Activated T-cell treated with anti-CD3 and anti-CD28 coated beads, Interleukin-2, amount 50 U/mL, for 24 hours (primary cell): ENCODE results near the gene TRIM34.
"Not testable (repeated sequence)": the region's sequence is repeated elsewhere in the genome, so short reads cannot be mapped to it uniquely, and the experiment has no call there.

Experiments used
- DNase-seq: peaks from one replicate; pipeline ENCODE4 v3.0.0-alpha.2; 2020
- H3K27ac Mint-ChIP-seq: 2 replicates; pipeline ENCODE4 v1.8.0; 2020; ENCODE audit warnings: mild to moderate bottlenecking, mixed read lengths
- H3K27me3 Mint-ChIP-seq: 2 replicates; pipeline ENCODE4 v1.8.0; 2020; ENCODE audit warnings: mixed read lengths
- H3K36me3 Mint-ChIP-seq: 2 replicates; pipeline ENCODE4 v1.8.0; 2020; ENCODE audit warnings: low read depth, mixed read lengths
- H3K4me1 Mint-ChIP-seq: 2 replicates; pipeline ENCODE4 v1.8.0; 2020; ENCODE audit warnings: low read depth, mixed read lengths
- H3K4me3 Mint-ChIP-seq: 2 replicates; pipeline ENCODE4 v1.8.0; 2020; ENCODE audit warnings: mild to moderate bottlenecking, moderate library complexity, mixed read lengths
- H3K9me3 Mint-ChIP-seq: 2 replicates; pipeline ENCODE4 v1.8.0; 2020; ENCODE audit warnings: mixed read lengths

Gene TRIM34

GRCh38 chr11:5686426-5686825 is 61.6 kb downstream of the TRIM34 start:
- Mint-ChIP-seq H3K4me3 (no peak overlapping the region), H3K4me1 (peaks cover 58% of the 10 kb centered on the region), H3K27me3 (no peaks in the 10 kb centered on the region), H3K27ac (no peak overlapping the region), H3K36me3 (peaks cover 16% of the 10 kb centered on the region), H3K9me3 (no peaks in the 10 kb centered on the region)
- no peak for DNase-seq

DNA sequence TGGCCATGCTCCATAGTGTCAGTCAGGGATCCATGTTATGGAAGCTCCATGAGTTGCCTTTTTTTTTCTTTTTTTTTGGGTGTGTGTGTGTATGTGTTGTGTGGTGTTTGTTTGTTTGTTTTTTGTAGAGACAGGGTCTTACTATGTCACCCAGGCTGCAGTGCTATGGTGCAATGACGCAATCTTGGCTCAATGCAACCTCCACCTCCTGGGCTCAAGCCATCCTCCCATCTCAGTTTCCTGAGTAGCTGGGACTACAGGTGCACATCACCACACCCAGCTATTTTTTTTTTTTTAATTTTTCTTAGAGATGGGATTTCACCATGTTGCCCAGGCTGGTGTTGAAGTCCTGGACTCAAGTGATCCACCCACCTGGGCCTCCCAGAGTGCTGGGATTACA is 63.7 kb downstream of the TRIM34 start:
- H3K4me1 Mint-ChIP-seq, result peaks cover 64% of the 10 kb centered on the region
- H3K4me3 Mint-ChIP-seq, result no peak overlapping the region
- H3K27me3 Mint-ChIP-seq, result no peaks in the 10 kb centered on the region
- H3K36me3 Mint-ChIP-seq, result peaks cover 17% of the 10 kb centered on the region
- DNase-seq, result no peak
- peak overlapping the region; percentile 77 for H3K27ac Mint-ChIP-seq
- H3K9me3 Mint-ChIP-seq, result no peaks in the 10 kb centered on the region

DNA sequence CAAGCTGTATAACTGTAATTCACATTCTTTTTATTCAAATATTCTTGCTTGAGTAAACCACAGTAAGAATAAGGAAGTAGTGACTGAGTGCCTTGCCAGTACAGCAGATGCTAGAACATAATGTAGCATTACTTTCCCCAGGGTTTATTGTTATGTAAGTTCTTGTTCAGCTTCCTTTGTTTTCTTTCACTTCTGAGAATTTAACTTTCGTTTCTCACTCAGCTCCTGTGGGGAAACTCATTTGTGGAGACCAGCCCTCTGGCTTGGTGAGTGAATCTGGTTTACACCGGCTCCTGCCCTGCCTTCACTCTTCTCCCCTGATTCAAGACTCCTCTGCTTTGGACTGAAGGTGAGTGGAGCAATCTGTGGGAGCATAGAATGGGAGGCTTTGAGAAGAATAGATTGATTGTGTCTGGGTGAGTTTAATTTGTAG is 64.8 kb downstream of the TRIM34 start, which contains the start of gene TRIM22:
Gene TRIM22 (plus strand): TSS at position 240 of the 433 bp plus-strand sequence. CDS start 6,443 bp downstream, outside the sequence.
- peak; percentile 53 for DNase-seq
- Mint-ChIP-seq H3K4me1 (peaks cover 62% of the 10 kb centered on the region), H3K9me3 (no peaks in the 10 kb centered on the region), H3K4me3 (peak within 1 kb of the TSS; percentile 83), H3K36me3 (peaks cover 17% of the 10 kb centered on the region), H3K27me3 (no peaks in the 10 kb centered on the region), H3K27ac (peak within 1 kb of the TSS; percentile 94)

DNA sequence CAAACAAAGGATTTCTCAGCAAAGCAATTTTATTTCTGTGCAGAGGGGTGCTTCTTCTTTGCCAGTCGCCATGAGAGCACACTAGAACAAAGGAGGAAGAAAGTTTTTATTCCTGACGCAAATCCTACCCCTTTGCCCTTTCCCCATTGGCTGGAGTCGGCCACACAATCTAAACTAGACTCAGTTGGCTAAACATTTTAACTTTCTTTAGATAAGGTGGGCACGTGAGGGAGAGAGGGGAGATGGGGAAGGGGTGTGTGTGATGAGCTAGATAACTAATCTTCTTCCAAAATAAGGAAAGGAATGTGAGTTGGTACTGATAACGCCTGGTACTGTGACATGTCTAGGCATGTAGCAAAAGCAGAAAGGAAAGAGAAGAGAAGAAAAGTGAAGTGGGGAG is 65.4 kb downstream of the TRIM34 start:
- H3K4me1 Mint-ChIP-seq, result peaks cover 63% of the 10 kb centered on the region
- no peaks in the 10 kb centered on the region for H3K27me3 Mint-ChIP-seq
- no peaks in the 10 kb centered on the region for H3K9me3 Mint-ChIP-seq
- peaks cover 16% of the 10 kb centered on the region for H3K36me3 Mint-ChIP-seq
- H3K27ac Mint-ChIP-seq, result peak overlapping the region; percentile 94
- DNase-seq, result no peak
- peak overlapping the region; percentile 83 for H3K4me3 Mint-ChIP-seq

DNA sequence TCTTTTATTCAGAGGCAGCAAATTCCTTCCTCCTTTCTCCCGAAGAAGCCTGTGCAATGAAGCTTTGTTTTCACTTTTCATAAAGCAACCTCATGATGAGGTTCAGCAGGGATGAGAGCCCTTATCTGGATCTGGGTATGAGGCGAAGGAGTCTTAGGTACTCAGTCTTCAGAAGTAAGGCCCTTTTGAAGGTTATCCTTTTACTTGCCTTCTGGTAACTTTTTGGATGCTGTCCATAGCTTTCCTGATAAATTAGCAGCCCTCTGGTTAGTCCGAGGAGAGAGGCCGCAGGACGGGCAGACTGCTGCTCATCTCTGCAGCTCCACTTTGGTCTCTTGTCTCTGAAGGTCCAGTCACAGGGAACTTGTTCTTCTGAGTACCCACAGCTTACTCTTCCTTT is 65.9 kb downstream of the TRIM34 start:
- no peak for DNase-seq
- no peaks in the 10 kb centered on the region for H3K9me3 Mint-ChIP-seq
- peak overlapping the region; percentile 83 for H3K4me3 Mint-ChIP-seq
- H3K36me3 Mint-ChIP-seq, result peaks cover 18% of the 10 kb centered on the region
- H3K27me3 Mint-ChIP-seq, result no peaks in the 10 kb centered on the region
- H3K27ac Mint-ChIP-seq, result peak overlapping the region; percentile 94
- peaks cover 66% of the 10 kb centered on the region for H3K4me1 Mint-ChIP-seq

DNA sequence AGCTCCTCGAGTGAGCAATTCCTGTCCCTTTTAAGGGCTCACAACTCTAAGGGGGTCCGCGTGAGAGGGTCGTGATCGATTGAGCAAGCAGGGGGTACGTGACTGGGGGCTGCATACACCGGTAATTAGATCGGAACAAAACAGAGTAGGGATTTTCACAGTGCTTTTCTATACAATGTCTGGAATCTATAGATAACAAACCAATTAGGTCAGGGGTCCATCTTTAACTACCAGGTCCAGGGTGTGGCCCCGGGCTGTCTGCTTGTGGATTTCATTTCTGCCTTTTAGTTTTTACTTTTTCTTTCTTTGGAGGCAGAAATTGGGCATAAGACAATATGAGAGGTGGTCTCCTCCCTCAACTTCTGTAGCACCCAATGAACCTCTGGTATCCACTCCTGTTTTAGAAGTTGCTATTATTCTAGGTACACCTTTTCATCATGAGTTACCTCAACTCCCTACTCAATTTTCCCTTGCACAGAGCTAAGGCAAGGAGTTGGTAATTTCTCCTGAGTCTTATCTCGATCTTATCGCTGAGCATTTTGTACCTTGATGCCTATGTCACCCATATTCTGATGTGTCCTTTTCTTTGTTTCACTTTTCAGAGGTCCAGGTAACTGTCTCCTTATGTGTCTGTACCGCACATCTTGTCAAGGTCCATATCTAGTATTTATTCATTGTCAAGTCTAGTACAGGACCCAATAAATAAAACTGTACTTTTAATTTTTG is 66.6 kb downstream of the TRIM34 start:
- H3K27me3 Mint-ChIP-seq, DNase-seq, H3K9me3 Mint-ChIP-seq: not testable (repeated sequence)
- peaks cover 25% of the 10 kb centered on the region for H3K36me3 Mint-ChIP-seq
- peaks cover 70% of the 10 kb centered on the region for H3K4me1 Mint-ChIP-seq
- peak overlapping the region; percentile 94 for H3K27ac Mint-ChIP-seq
- peak overlapping the region; percentile 83 for H3K4me3 Mint-ChIP-seq

- Mint-ChIP-seq H3K4me3 (peak overlapping the region; percentile 83), H3K36me3 (peaks cover 30% of the 10 kb centered on the region), H3K4me1 (peaks cover 74% of the 10 kb centered on the region), H3K27ac (peak overlapping the region; percentile 94), H3K27me3 (no peaks in the 10 kb centered on the region), H3K9me3 (no peaks in the 10 kb centered on the region)
- no peak for DNase-seq
Observed at GRCh38 chr11:5691964-5692361, 67.2 kb downstream of the TRIM34 start.
